GM21737 (cell line): Measurements from ENCODE around the gene CUL3.
"Not testable (repeated sequence)": the region's sequence is repeated elsewhere in the genome, so short reads cannot be mapped to it uniquely, and the experiment has no call there.

Experiments
- ATAC-seq: cut with Tn5 transposase; IDR thresholded peaks from one replicate; pipeline ENCODE4 v1.9.1; 2021; ENCODE audit warnings: mild to moderate bottlenecking, moderate library complexity; ENCODE audit not compliant: unreplicated experiment

Gene CUL3

GRCh38 chr2:224585211-224586088 lies at the start of gene CUL3:
Gene CUL3, minus strand, starts transcription at chr2:224585363. Its CDS starts 354 bp downstream, at chr2:224585009.
- peak; percentile 77 for ATAC-seq

- ATAC-seq: no peak
Observed at GRCh38 chr2:224630659-224631550, 45.7 kb upstream of the CUL3 start.

- no peak for ATAC-seq
Observed at GRCh38 chr2:224628416-224628815, 43.3 kb upstream of the CUL3 start.

- ATAC-seq: no peak
Observed at GRCh38 chr2:224626735-224627134, 41.6 kb upstream of the CUL3 start.

- no peak for ATAC-seq
Observed at GRCh38 chr2:224613543-224614286, 28.6 kb upstream of the CUL3 start.

GRCh38 chr2:224612578-224612977 lies 27.4 kb upstream of the CUL3 start:
- ATAC-seq: no peak

- ATAC-seq: no peak
Observed at GRCh38 chr2:224611938-224612337, 26.8 kb upstream of the CUL3 start.

GRCh38 chr2:224608104-224608503 lies 22.9 kb upstream of the CUL3 start:
- ATAC-seq: no peak

- ATAC-seq: not testable (repeated sequence)
Observed at GRCh38 chr2:224603746-224604500, 18.8 kb upstream of the CUL3 start.

- not testable (repeated sequence) for ATAC-seq
Observed at GRCh38 chr2:224602778-224603375, 17.7 kb upstream of the CUL3 start.

GRCh38 chr2:224601923-224602322 lies 16.8 kb upstream of the CUL3 start:
- ATAC-seq: no peak

GRCh38 chr2:224598678-224599077 lies 13.5 kb upstream of the CUL3 start:
- no peak for ATAC-seq

GRCh38 chr2:224596289-224596688 lies 11.1 kb upstream of the CUL3 start:
- no peak for ATAC-seq

- no peak for ATAC-seq
Observed at GRCh38 chr2:224595518-224595917, 10.4 kb upstream of the CUL3 start.

- no peak for ATAC-seq
Observed at GRCh38 chr2:224594840-224595239, 9.7 kb upstream of the CUL3 start.

GRCh38 chr2:224591220-224591619 lies 6.1 kb upstream of the CUL3 start:
- ATAC-seq: no peak

- ATAC-seq: no peak
Observed at GRCh38 chr2:224586127-224586695, 1.0 kb upstream of the CUL3 start.

GRCh38 chr2:224584785-224585210 lies 365 bp downstream of the CUL3 start:
- peak; percentile 32 for ATAC-seq

- no peak for ATAC-seq
Observed at GRCh38 chr2:224584111-224584784, 915 bp downstream of the CUL3 start.
